Measurements from ENCODE around the gene RPS8.
"Not testable (repeated sequence)": the region's sequence is repeated elsewhere in the genome, so short reads cannot be mapped to it uniquely, and the experiment has no call there.

Gene RPS8

GRCh38 chr1:44747878-44748277 lies 27.5 kb upstream of the RPS8 start:
- H2AFZ ChIP-seq: no peak overlapping the region
- no peaks in the 10 kb centered on the region for H3K36me3 ChIP-seq (ENCODE audit: control insufficient read depth, insufficient read depth, low read length)
- no peaks in the 10 kb centered on the region for H3K79me2 ChIP-seq
- H3K9me3 ChIP-seq (ENCODE audit: control insufficient read depth, low read length): no peaks in the 10 kb centered on the region
- TF ChIP-seq CTCF (IDR thresholded peaks at IDR 0.05): no peak
- no peak overlapping the region for H3K27ac ChIP-seq
- no peaks in the 10 kb centered on the region for H3K4me1 ChIP-seq
- no peak overlapping the region for H3K4me2 ChIP-seq (ENCODE audit: low read length)
- H3K27me3 ChIP-seq (ENCODE audit: control insufficient read depth, insufficient read depth, low read length): no peaks in the 10 kb centered on the region
- H3K9ac ChIP-seq: no peak overlapping the region
- H3K4me3 ChIP-seq (ENCODE audit: low read depth, low read length): no peak overlapping the region

- Histone ChIP-seq H3K36me3 (ENCODE audit: control insufficient read depth, insufficient read depth, low read length) (no peaks in the 10 kb centered on the region), H3K4me2 (ENCODE audit: low read length) (no peak overlapping the region), H3K9ac (no peak overlapping the region), H3K9me3 (ENCODE audit: control insufficient read depth, low read length) (no peaks in the 10 kb centered on the region), H3K4me1 (no peaks in the 10 kb centered on the region), H3K27me3 (ENCODE audit: control insufficient read depth, insufficient read depth, low read length) (no peaks in the 10 kb centered on the region), H3K79me2 (no peaks in the 10 kb centered on the region), H3K27ac (no peak overlapping the region), H2AFZ (no peak overlapping the region), H3K4me3 (ENCODE audit: low read depth, low read length) (no peak overlapping the region)
- TF ChIP-seq CTCF (IDR thresholded peaks at IDR 0.05): no peak
These were observed 17.9 kb upstream of the RPS8 start for GRCh38 chr1:44757420-44757819.

- no peaks in the 10 kb centered on the region for H3K79me2 ChIP-seq
- no peaks in the 10 kb centered on the region for H3K9me3 ChIP-seq (ENCODE audit: control insufficient read depth, low read length)
- H3K4me1 ChIP-seq: no peaks in the 10 kb centered on the region
- no peaks in the 10 kb centered on the region for H3K27me3 ChIP-seq (ENCODE audit: control insufficient read depth, insufficient read depth, low read length)
- TF ChIP-seq CTCF (IDR thresholded peaks at IDR 0.05): no peak
- H3K27ac ChIP-seq: no peak overlapping the region
- no peaks in the 10 kb centered on the region for H3K36me3 ChIP-seq (ENCODE audit: control insufficient read depth, insufficient read depth, low read length)
- H3K4me3 ChIP-seq (ENCODE audit: low read depth, low read length): no peak overlapping the region
- H3K9ac ChIP-seq: no peak overlapping the region
- no peak overlapping the region for H2AFZ ChIP-seq
- H3K4me2 ChIP-seq (ENCODE audit: low read length): no peak overlapping the region
These were observed 16.3 kb upstream of the RPS8 start for GRCh38 chr1:44759077-44759476.

- Histone ChIP-seq H3K27ac (no peak overlapping the region), H3K9ac (no peak overlapping the region), H3K4me1 (no peaks in the 10 kb centered on the region), H3K27me3 (ENCODE audit: control insufficient read depth, insufficient read depth, low read length) (no peaks in the 10 kb centered on the region), H3K4me2 (ENCODE audit: low read length) (no peak overlapping the region), H3K36me3 (ENCODE audit: control insufficient read depth, insufficient read depth, low read length) (no peaks in the 10 kb centered on the region), H3K4me3 (ENCODE audit: low read depth, low read length) (no peak overlapping the region), H3K79me2 (no peaks in the 10 kb centered on the region), H2AFZ (no peak overlapping the region), H3K9me3 (ENCODE audit: control insufficient read depth, low read length) (no peaks in the 10 kb centered on the region)
- TF ChIP-seq CTCF (IDR thresholded peaks at IDR 0.05): no peak
These were observed 14.5 kb upstream of the RPS8 start for GRCh38 chr1:44760876-44761275.

GRCh38 chr1:44766421-44766820 lies 8.9 kb upstream of the RPS8 start:
- not testable (repeated sequence) for H3K27ac ChIP-seq; H3K9me3 ChIP-seq (ENCODE audit: control insufficient read depth, low read length); H3K4me2 ChIP-seq (ENCODE audit: low read length); H3K9ac ChIP-seq; H3K79me2 ChIP-seq; H3K36me3 ChIP-seq (ENCODE audit: control insufficient read depth, insufficient read depth, low read length); H3K4me1 ChIP-seq; H3K4me3 ChIP-seq (ENCODE audit: low read depth, low read length); H2AFZ ChIP-seq; H3K27me3 ChIP-seq (ENCODE audit: control insufficient read depth, insufficient read depth, low read length)
